ENCODE results near the gene CELSR1.

Gene CELSR1

DNA sequence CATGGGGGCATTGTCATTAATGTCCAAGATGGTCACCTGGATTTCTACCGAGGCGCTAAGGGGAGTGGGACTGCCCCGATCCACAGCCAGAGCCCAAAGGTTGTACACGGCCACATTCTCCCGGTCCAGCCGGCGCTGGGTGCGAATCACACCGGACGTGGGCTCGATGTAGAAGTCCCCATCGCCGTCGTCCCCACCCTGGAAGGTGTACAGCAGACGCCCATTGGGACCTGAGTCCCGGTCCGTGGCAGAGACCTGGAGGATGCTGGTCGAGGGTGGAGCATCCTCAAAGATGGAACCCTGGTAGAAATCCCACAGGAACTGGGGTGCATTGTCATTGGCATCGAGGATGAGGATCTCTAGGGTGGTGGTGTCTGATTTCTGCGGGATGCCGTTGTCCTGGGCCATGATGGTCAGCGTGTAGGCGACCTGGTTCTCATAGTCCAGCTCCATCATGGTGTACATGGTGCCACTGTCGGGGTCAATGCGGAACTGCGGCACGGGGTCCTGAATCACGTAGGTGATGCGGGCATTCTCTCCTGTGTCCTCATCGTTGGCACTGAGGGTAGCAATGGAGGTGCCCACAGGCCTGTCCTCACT lies 3.1 kb downstream of the CELSR1 start:
- Mint-ChIP-seq H3K27me3 (ENCODE audit: low read depth, poor library complexity) (peaks cover 56% of the 10 kb centered on the region), H3K9me3 (peaks cover 33% of the 10 kb centered on the region), H3K4me1 (peaks cover 29% of the 10 kb centered on the region), H3K36me3 (ENCODE audit: low read depth) (peaks cover 33% of the 10 kb centered on the region), H3K27ac (no peak overlapping the region), H3K4me3 (peak overlapping the region; percentile 15)
- DNase-seq = no peak
- TF ChIP-seq, protein P1, sequence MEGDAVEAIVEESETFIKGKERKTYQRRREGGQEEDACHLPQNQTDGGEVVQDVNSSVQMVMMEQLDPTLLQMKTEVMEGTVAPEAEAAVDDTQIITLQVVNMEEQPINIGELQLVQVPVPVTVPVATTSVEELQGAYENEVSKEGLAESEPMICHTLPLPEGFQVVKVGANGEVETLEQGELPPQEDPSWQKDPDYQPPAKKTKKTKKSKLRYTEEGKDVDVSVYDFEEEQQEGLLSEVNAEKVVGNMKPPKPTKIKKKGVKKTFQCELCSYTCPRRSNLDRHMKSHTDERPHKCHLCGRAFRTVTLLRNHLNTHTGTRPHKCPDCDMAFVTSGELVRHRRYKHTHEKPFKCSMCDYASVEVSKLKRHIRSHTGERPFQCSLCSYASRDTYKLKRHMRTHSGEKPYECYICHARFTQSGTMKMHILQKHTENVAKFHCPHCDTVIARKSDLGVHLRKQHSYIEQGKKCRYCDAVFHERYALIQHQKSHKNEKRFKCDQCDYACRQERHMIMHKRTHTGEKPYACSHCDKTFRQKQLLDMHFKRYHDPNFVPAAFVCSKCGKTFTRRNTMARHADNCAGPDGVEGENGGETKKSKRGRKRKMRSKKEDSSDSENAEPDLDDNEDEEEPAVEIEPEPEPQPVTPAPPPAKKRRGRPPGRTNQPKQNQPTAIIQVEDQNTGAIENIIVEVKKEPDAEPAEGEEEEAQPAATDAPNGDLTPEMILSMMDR (IDR thresholded peaks at IDR 0.05) = no peak

DNA sequence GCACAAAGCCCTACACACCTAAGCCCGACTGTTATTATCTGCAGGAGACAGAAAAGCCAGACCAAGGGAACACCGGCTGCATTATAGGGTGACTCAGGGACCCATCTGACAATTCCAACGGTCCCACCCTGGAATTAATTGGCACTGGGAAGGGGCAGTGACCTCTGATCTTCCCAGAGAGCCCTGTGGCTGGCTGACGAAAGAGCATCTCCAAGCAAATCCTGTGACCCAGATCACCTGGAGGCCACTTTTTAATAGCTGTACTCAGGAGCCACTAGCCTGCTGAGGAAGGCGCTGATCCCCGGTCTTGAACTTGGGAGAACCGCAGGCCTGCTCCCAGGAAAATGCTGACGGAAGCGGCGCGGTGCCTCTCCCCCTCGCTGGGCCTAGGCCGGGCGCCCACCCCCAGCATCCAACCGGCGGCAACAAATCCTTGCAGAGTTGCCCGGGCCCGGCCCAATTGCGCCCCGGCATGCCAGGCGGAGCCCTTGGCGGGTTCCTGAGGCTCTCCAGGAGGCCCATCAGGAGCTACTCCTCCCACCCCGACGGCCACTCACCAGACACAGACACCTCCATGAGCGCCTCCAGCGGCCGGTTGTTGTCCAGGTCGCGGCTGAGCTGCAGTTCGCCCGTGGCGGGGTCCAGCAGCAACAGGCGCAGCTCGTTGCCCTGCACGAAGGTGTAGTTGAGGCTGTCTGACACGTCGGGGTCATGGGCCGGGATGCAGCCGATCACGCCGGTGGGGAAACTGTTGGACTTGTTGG lies 4.2 kb downstream of the CELSR1 start:
- peaks cover 41% of the 10 kb centered on the region for H3K36me3 Mint-ChIP-seq (ENCODE audit: low read depth)
- no peak overlapping the region for H3K27ac Mint-ChIP-seq
- peaks cover 45% of the 10 kb centered on the region for H3K27me3 Mint-ChIP-seq (ENCODE audit: low read depth, poor library complexity)
- peaks cover 23% of the 10 kb centered on the region for H3K4me1 Mint-ChIP-seq
- TF ChIP-seq, protein P1 (IDR thresholded peaks at IDR 0.05) = no peak
- H3K9me3 Mint-ChIP-seq = peaks cover 33% of the 10 kb centered on the region
- DNase-seq = no peak
- peak overlapping the region; percentile 64 for H3K4me3 Mint-ChIP-seq

DNA sequence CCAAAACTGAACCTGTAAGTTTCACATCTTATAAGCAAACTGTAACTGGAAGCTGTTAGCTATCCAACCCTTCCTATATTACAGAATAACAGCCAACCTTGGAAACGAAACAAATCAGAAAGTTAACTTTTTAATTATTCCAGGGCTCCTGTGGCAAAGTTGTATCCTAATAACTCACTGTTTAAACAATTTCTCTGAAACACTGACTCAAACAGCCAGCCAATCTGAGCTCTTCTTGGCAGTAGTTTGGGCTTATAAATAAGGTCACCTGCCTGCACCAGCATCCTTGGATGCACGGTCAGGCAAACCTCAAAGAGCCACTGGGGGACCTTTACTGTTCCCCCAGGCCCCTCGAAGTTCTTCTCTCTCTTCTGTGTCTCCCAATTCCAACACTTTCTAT lies 5.0 kb downstream of the CELSR1 start:
- Mint-ChIP-seq H3K36me3 (ENCODE audit: low read depth) (peaks cover 45% of the 10 kb centered on the region), H3K4me1 (peaks cover 28% of the 10 kb centered on the region), H3K27ac (no peak overlapping the region), H3K9me3 (peaks cover 33% of the 10 kb centered on the region), H3K27me3 (ENCODE audit: low read depth, poor library complexity) (peaks cover 41% of the 10 kb centered on the region), H3K4me3 (peak overlapping the region; percentile 64)
- TF ChIP-seq, protein P1 (IDR thresholded peaks at IDR 0.05) = no peak
- no peak for DNase-seq

DNA sequence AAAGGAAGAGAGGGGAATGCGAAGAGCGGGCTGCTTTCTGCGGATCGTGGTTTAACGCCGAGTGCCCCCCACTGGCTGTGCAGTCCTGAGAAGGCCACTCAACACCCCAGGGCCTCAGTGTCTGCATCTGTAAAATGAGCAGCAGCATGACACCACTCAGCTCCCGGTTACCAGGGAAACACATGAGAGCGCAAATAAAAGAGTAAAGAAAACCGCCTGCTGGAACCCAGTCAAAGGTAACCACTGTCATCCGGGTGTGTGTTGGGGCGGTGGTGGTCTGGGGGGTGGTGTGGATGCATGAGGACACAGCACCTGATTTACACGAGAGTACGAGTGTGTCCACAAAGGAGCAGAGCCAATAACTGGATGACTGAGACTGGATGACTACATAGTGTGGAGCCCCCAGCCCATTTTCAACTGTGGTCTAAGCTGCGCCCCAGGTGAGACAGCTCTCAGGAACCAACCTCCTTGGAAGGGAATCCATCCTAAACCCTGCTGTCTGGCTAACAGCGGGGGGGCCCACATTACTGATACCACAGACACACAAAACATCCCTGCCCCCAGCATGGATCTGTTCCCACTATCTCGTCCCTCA lies 5.7 kb downstream of the CELSR1 start:
- no peak for DNase-seq

DNA sequence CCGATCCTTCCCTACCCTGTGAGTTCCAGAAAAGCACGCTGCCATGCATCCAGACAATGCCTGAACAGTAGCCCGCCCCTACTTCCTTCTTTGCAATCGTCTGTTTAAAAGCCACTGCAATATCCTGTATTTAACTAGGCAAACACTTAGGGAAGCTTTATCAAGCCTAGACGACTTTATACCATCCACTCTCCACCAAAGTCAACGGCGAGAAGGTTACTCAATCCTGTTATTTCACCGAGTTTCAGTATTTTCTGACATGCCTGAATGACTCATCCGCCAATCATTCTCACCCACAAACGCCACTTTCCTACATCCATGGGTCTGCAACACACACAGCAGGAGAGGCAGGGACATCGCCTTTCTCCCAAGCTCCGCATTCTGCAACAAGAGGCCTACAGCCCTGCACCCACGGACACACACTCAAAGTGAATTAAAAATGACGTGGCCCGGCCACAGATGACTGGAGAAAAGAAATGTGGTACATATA lies 9.3 kb downstream of the CELSR1 start:
- Mint-ChIP-seq H3K9me3 (peaks cover 4% of the 10 kb centered on the region), H3K27ac (no peak overlapping the region)

More for the DNA sequence above, 5.7 kb downstream of the CELSR1 start:
- H3K36me3 Mint-ChIP-seq (ENCODE audit: low read depth) = peaks cover 45% of the 10 kb centered on the region
- H3K9me3 Mint-ChIP-seq = peaks cover 33% of the 10 kb centered on the region
- H3K27me3 Mint-ChIP-seq (ENCODE audit: low read depth, poor library complexity) = peaks cover 42% of the 10 kb centered on the region
- TF ChIP-seq, protein P1 (IDR thresholded peaks at IDR 0.05) = no peak
- peaks cover 31% of the 10 kb centered on the region for H3K4me1 Mint-ChIP-seq
- H3K4me3 Mint-ChIP-seq = no peak overlapping the region
- no peak overlapping the region for H3K27ac Mint-ChIP-seq

More for the DNA sequence above, 9.3 kb downstream of the CELSR1 start:
- H3K27me3 Mint-ChIP-seq (ENCODE audit: low read depth, poor library complexity) = peaks cover 21% of the 10 kb centered on the region
- peaks cover 49% of the 10 kb centered on the region for H3K4me1 Mint-ChIP-seq
- no peak overlapping the region for H3K4me3 Mint-ChIP-seq
- TF ChIP-seq, protein P1 (IDR thresholded peaks at IDR 0.05) = no peak
- H3K36me3 Mint-ChIP-seq (ENCODE audit: low read depth) = peaks cover 23% of the 10 kb centered on the region
- DNase-seq = no peak
